Measurements from ENCODE around the gene KLHL40. TPM values are rescaled to one million over a fixed set of nuclear protein-coding genes. Genes with fewer than 3 reads are reported as not detected.
"Not testable (repeated sequence)": the region's sequence is repeated elsewhere in the genome, so short reads cannot be mapped to it uniquely, and the experiment has no call there.

Gene KLHL40
- total RNA-seq, 4 donors from 2014 or later, result not detected

DNA sequence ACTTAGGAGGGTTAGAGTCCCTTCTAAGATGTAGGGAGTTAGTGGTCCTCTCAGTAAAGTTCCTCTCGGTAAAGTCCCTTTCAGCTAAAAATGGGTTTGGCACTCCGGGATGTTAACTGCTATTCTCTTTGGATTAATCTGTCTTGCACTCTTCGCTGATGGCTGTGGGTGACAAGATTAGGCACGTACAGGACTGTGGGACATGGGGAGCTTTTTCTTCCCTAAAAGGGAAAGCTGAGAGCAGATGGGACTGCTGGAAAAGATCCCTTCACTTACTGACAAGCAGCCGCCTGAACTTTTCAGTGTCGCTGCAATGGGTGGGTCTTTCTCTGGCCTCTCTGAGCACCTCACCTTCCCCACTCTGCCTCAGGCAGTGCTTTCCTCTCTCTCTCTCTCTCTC is 33.7 kb downstream of the KLHL40 start:
- intact Hi-C loops (cut with DNase I), result no loop called here
- no peaks in the 10 kb centered on the region for H3K4me1 ChIP-seq
- H3K36me3 ChIP-seq, result no peaks in the 10 kb centered on the region
- no peak for DNase-seq
- 84 to 88% methylated on average over 6 of the region's 6 CpGs for WGBS, 2 donors
- no peaks in the 10 kb centered on the region for H3K27me3 ChIP-seq
- H3K27ac ChIP-seq, result no peak overlapping the region
- H3K4me3 ChIP-seq (replicated peaks in 1 of 3), result no peak overlapping the region
- no peaks in the 10 kb centered on the region for H3K9me3 ChIP-seq
- TF ChIP-seq, protein P1, sequence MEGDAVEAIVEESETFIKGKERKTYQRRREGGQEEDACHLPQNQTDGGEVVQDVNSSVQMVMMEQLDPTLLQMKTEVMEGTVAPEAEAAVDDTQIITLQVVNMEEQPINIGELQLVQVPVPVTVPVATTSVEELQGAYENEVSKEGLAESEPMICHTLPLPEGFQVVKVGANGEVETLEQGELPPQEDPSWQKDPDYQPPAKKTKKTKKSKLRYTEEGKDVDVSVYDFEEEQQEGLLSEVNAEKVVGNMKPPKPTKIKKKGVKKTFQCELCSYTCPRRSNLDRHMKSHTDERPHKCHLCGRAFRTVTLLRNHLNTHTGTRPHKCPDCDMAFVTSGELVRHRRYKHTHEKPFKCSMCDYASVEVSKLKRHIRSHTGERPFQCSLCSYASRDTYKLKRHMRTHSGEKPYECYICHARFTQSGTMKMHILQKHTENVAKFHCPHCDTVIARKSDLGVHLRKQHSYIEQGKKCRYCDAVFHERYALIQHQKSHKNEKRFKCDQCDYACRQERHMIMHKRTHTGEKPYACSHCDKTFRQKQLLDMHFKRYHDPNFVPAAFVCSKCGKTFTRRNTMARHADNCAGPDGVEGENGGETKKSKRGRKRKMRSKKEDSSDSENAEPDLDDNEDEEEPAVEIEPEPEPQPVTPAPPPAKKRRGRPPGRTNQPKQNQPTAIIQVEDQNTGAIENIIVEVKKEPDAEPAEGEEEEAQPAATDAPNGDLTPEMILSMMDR (IDR thresholded peaks at IDR 0.05), result no peak
- TF ChIP-seq POLR2A (IDR thresholded peaks at IDR 0.05), result no peak

DNA sequence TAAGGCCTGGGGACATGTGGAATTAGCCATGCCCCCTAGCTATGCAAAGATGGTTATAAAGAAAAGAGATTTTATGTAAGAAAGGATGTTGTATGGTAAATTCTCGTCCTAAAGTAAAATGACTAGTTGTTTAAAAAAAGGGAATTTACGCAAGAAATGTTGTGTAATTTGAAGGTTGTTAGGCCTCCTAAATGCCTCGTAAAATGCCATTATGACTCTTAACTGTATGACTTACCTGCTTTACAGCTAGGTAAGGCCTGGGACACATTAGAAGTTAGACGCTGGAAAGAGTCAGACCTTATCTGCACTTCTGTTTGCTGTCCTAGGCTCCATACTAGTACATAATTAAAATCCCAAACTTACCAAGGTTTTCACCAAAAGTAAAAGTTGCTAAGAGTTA is 34.8 kb downstream of the KLHL40 start:
- Histone ChIP-seq H3K9me3 (no peaks in the 10 kb centered on the region), H3K27ac (no peak overlapping the region), H3K4me3 (replicated peaks in 1 of 3) (no peak overlapping the region), H3K4me1 (no peaks in the 10 kb centered on the region), H3K36me3 (no peaks in the 10 kb centered on the region), H3K27me3 (no peaks in the 10 kb centered on the region)
- intact Hi-C loops (cut with DNase I), result no loop called here
- 90% methylated on average over 4 of the region's 4 CpGs for WGBS, 2 donors
- DNase-seq, result no peak
- TF ChIP-seq, protein P1 (IDR thresholded peaks at IDR 0.05), result no peak
- no peak for TF ChIP-seq POLR2A (IDR thresholded peaks at IDR 0.05)

DNA sequence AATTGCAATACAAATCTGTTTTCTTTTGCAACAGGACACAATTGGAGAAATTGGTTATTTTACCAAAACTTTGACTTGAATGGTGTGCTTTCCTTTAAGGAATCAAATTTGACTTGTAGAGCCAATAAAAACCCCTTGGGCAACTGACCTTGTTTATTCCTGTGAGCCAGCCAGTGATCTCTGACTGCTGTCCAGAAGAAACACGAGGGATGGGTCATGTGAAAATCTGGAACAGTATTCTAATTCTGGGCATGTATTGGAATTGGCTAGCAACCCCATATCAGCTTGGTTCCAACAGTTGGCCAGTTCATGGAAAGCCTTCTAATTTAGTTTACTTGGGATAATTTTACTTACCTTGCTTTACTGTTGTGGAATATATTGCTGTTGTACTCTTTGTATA is 36.4 kb downstream of the KLHL40 start:
- Histone ChIP-seq H3K27me3 (no peaks in the 10 kb centered on the region), H3K36me3 (no peaks in the 10 kb centered on the region), H3K4me1 (no peaks in the 10 kb centered on the region), H3K4me3 (replicated peaks in 1 of 3) (no peak overlapping the region), H3K9me3 (no peaks in the 10 kb centered on the region), H3K27ac (no peak overlapping the region)
- no peak for TF ChIP-seq POLR2A (IDR thresholded peaks at IDR 0.05)
- TF ChIP-seq, protein P1 (IDR thresholded peaks at IDR 0.05), result no peak
- intact Hi-C loops (cut with DNase I), result no loop called here
- no peak for DNase-seq
- WGBS, 2 donors, result 43 to 60% methylated on average over 1 of the region's 1 CpG

DNA sequence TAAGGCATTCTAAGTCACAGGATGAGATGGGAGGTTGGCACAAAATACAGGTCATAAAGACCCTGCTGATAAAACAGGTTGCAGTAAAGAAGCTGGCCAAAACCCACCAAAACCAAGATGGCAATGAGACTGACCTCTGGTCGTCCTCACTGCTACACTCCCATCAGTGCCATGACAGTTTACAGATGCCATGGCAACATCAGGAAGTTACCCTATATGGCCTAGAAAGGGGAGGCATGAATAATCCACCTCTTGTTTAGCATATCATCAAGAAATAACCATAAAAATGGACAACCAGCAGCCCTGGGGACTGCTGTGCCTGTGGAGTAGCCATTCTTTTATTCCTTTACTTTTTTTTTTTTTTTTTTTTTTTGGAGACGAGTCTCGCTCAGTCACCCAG is 37.1 kb downstream of the KLHL40 start:
- H3K9me3 ChIP-seq; H3K4me1 ChIP-seq; H3K27me3 ChIP-seq; H3K4me3 ChIP-seq (replicated peaks in 1 of 3); H3K27ac ChIP-seq; intact Hi-C loops (cut with DNase I); DNase-seq; H3K36me3 ChIP-seq: not testable (repeated sequence)
- WGBS, 2 donors, result 79 to 87% methylated on average over 3 of the region's 3 CpGs

DNA sequence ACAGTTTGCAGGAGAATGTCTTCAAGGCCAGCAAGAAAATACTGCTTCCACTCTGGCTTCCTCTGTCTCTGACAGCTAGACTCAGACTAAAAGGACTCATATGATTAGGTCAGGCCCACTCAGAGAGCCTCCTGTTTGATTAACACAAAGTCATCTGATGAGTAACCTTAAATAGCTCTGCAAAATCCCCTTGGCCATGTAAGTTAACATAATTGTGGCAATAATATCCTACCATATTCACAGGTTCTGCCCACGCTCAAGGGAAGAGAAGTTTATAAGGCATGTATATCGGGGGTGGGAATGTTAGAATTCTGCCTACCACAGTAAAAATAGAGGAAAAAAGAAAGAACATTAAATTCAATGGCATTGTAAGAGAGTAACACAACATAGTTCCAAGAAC is 37.9 kb downstream of the KLHL40 start:
- no peak overlapping the region for H3K4me3 ChIP-seq (replicated peaks in 1 of 3)
- peaks cover 5 to 6% of the 10 kb centered on the region in 2 donors for H3K4me1 ChIP-seq
- H3K9me3 ChIP-seq, result no peaks in the 10 kb centered on the region
- WGBS, 2 donors, result 98% methylated on average over 2 of the region's 2 CpGs
- no peaks in the 10 kb centered on the region for H3K36me3 ChIP-seq
- TF ChIP-seq, protein P1 (IDR thresholded peaks at IDR 0.05), result no peak
- no peak for TF ChIP-seq POLR2A (IDR thresholded peaks at IDR 0.05)
- DNase-seq, result no peak
- intact Hi-C loops (cut with DNase I), result no loop called here
- H3K27me3 ChIP-seq, result no peaks in the 10 kb centered on the region
- no peak overlapping the region for H3K27ac ChIP-seq

DNA sequence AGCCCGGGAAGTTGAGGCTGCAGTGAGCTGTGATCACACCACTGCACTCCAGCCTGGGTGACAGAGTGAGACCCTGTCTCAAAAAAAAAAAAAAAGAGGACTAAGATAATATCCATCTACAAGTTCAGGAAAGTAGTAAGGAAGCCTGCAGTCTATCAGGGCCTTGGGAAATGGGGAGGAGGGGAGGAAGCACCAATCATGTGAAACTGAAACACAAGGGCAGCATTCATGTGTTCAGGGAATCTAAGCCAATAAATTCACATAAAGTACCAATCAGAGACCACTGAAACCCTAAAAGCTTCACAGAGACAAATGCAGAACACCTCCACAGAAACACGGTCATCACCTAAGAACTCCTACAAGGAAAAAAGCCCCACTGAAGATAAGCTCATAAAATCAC is 40.1 kb downstream of the KLHL40 start:
- intact Hi-C loops (cut with DNase I), result no loop called here
- Histone ChIP-seq H3K36me3 (no peaks in the 10 kb centered on the region), H3K9me3 (no peaks in the 10 kb centered on the region), H3K4me3 (replicated peaks in 1 of 3) (no peak overlapping the region), H3K27me3 (no peaks in the 10 kb centered on the region), H3K27ac (no peak overlapping the region), H3K4me1 (peaks cover 5 to 17% of the 10 kb centered on the region in 2 donors)
- DNase-seq, result no peak
- TF ChIP-seq, protein P1 (IDR thresholded peaks at IDR 0.05), result no peak
- no peak for TF ChIP-seq POLR2A (IDR thresholded peaks at IDR 0.05)
- WGBS, 2 donors, result 91 to 96% methylated on average over 2 of the region's 2 CpGs

Data from thyroid gland (tissue), 4 donors.